H9 (cell line): ENCODE results near the gene CCDC86. TPM values are rescaled to one million over a fixed set of nuclear protein-coding genes. Genes with fewer than 3 reads are reported as not detected.

Experiments used
- DNase-seq: peaks from one replicate; pipeline ENCODE4 v3.0.0-alpha.2; 2017
- H2AFZ ChIP-seq: one replicate; pipeline ENCODE4 v1.6.1; 2013; ENCODE audit warnings: mild to moderate bottlenecking, low read length, control low read depth, moderate library complexity
- H2AK5ac ChIP-seq: 2 replicates; pipeline ENCODE4 v1.6.1; 2013; ENCODE audit warnings: low read length, control low read depth, mixed read lengths; ENCODE audit not compliant: insufficient read length
- H2BK120ac ChIP-seq: one replicate; pipeline ENCODE4 v1.6.1; 2013; ENCODE audit warnings: low read depth, mild to moderate bottlenecking, low read length, control low read depth, inconsistent platforms; ENCODE audit not compliant: poor library complexity, severe bottlenecking
- H2BK12ac ChIP-seq: 2 replicates; pipeline ENCODE4 v1.6.1; 2013; ENCODE audit warnings: low read length, control low read depth, mixed read lengths, low read depth; ENCODE audit not compliant: insufficient read length
- H2BK15ac ChIP-seq: 2 replicates; pipeline ENCODE4 v1.6.1; 2013; ENCODE audit warnings: low read depth, low read length, control low read depth
- H2BK20ac ChIP-seq: one replicate; pipeline ENCODE4 v1.6.1; 2013; ENCODE audit warnings: low read depth, mild to moderate bottlenecking, low read length, control low read depth, inconsistent platforms; ENCODE audit not compliant: poor library complexity, severe bottlenecking
- H2BK5ac ChIP-seq: 2 replicates; pipeline ENCODE4 v1.6.1; 2013; ENCODE audit warnings: low read length, control low read depth, mixed read lengths; ENCODE audit not compliant: insufficient read length
- H3K14ac ChIP-seq: 2 replicates; pipeline ENCODE4 v1.6.1; 2013; ENCODE audit warnings: low read length, control low read depth; ENCODE audit not compliant: insufficient read depth
- H3K18ac ChIP-seq: 2 replicates; pipeline ENCODE4 v1.6.1; 2013; ENCODE audit warnings: low read depth, mild to moderate bottlenecking, mixed read lengths, low read length, control low read depth; ENCODE audit not compliant: insufficient read length
- H3K23ac ChIP-seq: 2 replicates; pipeline ENCODE4 v1.6.1; 2013; ENCODE audit warnings: low read length, control low read depth, mixed read lengths, low read depth; ENCODE audit not compliant: insufficient read length
- H3K23me2 ChIP-seq: 2 replicates; pipeline ENCODE4 v1.6.1; 2013; ENCODE audit warnings: low read depth, mild to moderate bottlenecking, mixed read lengths, low read length, control low read depth; ENCODE audit not compliant: insufficient read length, poor library complexity, severe bottlenecking
- H3K27ac ChIP-seq: 2 replicates; pipeline ENCODE4 v1.5.1; 2013; ENCODE audit warnings: low read length, control low read depth, mixed read lengths, low read depth; ENCODE audit not compliant: insufficient read length
- H3K27me3 ChIP-seq: 2 replicates; pipeline ENCODE4 v1.6.1; 2013; ENCODE audit warnings: low read length, control low read depth, inconsistent platforms; ENCODE audit not compliant: insufficient read depth
- H3K4ac ChIP-seq: 2 replicates; pipeline ENCODE4 v1.6.1; 2013; ENCODE audit warnings: low read depth, mild to moderate bottlenecking, control low read depth, inconsistent platforms, low read length, moderate library complexity
- H3K4me1 ChIP-seq: 2 replicates; pipeline ENCODE4 v1.6.1; 2013; ENCODE audit warnings: low read length, control low read depth, inconsistent platforms; ENCODE audit not compliant: insufficient read depth
- H3K4me2 ChIP-seq: 2 replicates; pipeline ENCODE4 v1.6.1; 2013; ENCODE audit warnings: low read length, control low read depth, mixed read lengths; ENCODE audit not compliant: insufficient read length, insufficient read depth
- H3K56ac ChIP-seq: 2 replicates; pipeline ENCODE4 v1.6.1; 2013; ENCODE audit warnings: low read depth, mild to moderate bottlenecking, mixed read lengths, low read length, control low read depth; ENCODE audit not compliant: insufficient read length
- H3K79me1 ChIP-seq: 2 replicates; pipeline ENCODE4 v1.6.1; 2013; ENCODE audit warnings: low read depth, mild to moderate bottlenecking, moderate library complexity, low read length, control low read depth, inconsistent platforms; ENCODE audit not compliant: insufficient read depth, poor library complexity, severe bottlenecking
- H3K79me2 ChIP-seq: 2 replicates; pipeline ENCODE4 v1.6.1; 2013; ENCODE audit warnings: low read length, control low read depth, inconsistent platforms; ENCODE audit not compliant: insufficient read depth
- H3K9ac ChIP-seq: 2 replicates; pipeline ENCODE4 v1.6.1; 2013; ENCODE audit warnings: low read length, control low read depth, mixed read lengths; ENCODE audit not compliant: insufficient read length; ENCODE audit errors: extremely low read depth
- H3K9me3 ChIP-seq: one replicate; pipeline ENCODE4 v1.6.1; 2013; ENCODE audit warnings: low read depth, low read length, inconsistent platforms; ENCODE audit not compliant: control insufficient read depth
- H3T11ph ChIP-seq: one replicate; pipeline ENCODE4 v1.6.1; 2013; ENCODE audit warnings: mild to moderate bottlenecking, low read length, control low read depth, inconsistent platforms
- H4K20me1 ChIP-seq: one replicate; pipeline ENCODE4 v1.6.1; 2013; ENCODE audit not compliant: control insufficient read depth, insufficient read length, insufficient read depth
- H4K5ac ChIP-seq: 2 replicates; pipeline ENCODE4 v1.6.1; 2013; ENCODE audit warnings: low read depth, mild to moderate bottlenecking, mixed read lengths, low read length, control low read depth; ENCODE audit not compliant: insufficient read length
- H4K8ac ChIP-seq: replicated peaks from 2 replicates; pipeline ENCODE4 v1.6.1; 2013; ENCODE audit warnings: low read length, control low read depth, mixed read lengths, low read depth; ENCODE audit not compliant: insufficient read length
- H4K91ac ChIP-seq: 2 replicates; pipeline ENCODE4 v1.6.1; 2013; ENCODE audit warnings: low read depth, mild to moderate bottlenecking, moderate library complexity, mixed read lengths, low read length, control low read depth; ENCODE audit not compliant: insufficient read length
- H3K27ac Mint-ChIP-seq, 3 experiments: 2 replicates in 2 of 3; 3 replicates in 1 of 3; pipeline ENCODE4 v1.8.0; 2020 to 2021; ENCODE audit warnings: mixed read lengths in 3 of 3, mild to moderate bottlenecking in 1 of 3, moderate library complexity in 1 of 3
- H3K27me3 Mint-ChIP-seq: 2 replicates; pipeline ENCODE4 v1.8.0; 2021; ENCODE audit warnings: low read depth, mild to moderate bottlenecking, moderate library complexity, mixed read lengths
- H3K36me3 Mint-ChIP-seq, 3 experiments: 2 replicates in 2 of 3; 3 replicates in 1 of 3; pipeline ENCODE4 v1.8.0; 2020 to 2021; ENCODE audit warnings: low read depth in 3 of 3, mixed read lengths in 3 of 3; ENCODE audit not compliant: insufficient read depth in 1 of 3
- H3K4me1 Mint-ChIP-seq, 2 experiments: 2 replicates each; pipeline ENCODE4 v1.8.0; 2020; ENCODE audit warnings: mixed read lengths in 2 of 2
- H3K4me3 Mint-ChIP-seq, 2 experiments: 2 replicates in 1 of 2; 3 replicates in 1 of 2; pipeline ENCODE4 v1.8.0; 2020 to 2021; ENCODE audit warnings: mild to moderate bottlenecking in 2 of 2, mixed read lengths in 2 of 2, moderate library complexity in 1 of 2
- H3K9me3 Mint-ChIP-seq, 2 experiments: 2 replicates in 1 of 2; 3 replicates in 1 of 2; pipeline ENCODE4 v1.8.0; 2020; ENCODE audit warnings: mild to moderate bottlenecking in 2 of 2, mixed read lengths in 2 of 2, moderate library complexity in 1 of 2
- WGBS: extraction: QIAGEN DNeasy Blood & Tissue Kit; methylation state at CpG from one replicate; pipeline ENCODE4 v1.1.7; 2013; ENCODE audit warnings: missing lambda C conversion rate, low lambda C conversion rate, mixed read lengths; ENCODE audit not compliant: insufficient read length; ENCODE audit errors: extremely low coverage; 5-methylcytosine and 5-hydroxymethylcytosine counted together
- total RNA-seq: library from RNA; stranded (reverse); gene quantifications from 2 replicates; pipeline ENCODE4 v1.2.1, GENCODE V29; 2021
- TF ChIP-seq, protein P1 (sequence below): fragments of 200-600 bp; sonication (generic); conservative IDR thresholded peaks from 3 replicates; pipeline ENCODE4 v1.8.0; 2021; ENCODE audit warnings: antibody characterized with exemption, mild to moderate bottlenecking

Gene CCDC86
- total RNA-seq, 1 experiment from 2014 or later, result 82.3 TPM

DNA sequence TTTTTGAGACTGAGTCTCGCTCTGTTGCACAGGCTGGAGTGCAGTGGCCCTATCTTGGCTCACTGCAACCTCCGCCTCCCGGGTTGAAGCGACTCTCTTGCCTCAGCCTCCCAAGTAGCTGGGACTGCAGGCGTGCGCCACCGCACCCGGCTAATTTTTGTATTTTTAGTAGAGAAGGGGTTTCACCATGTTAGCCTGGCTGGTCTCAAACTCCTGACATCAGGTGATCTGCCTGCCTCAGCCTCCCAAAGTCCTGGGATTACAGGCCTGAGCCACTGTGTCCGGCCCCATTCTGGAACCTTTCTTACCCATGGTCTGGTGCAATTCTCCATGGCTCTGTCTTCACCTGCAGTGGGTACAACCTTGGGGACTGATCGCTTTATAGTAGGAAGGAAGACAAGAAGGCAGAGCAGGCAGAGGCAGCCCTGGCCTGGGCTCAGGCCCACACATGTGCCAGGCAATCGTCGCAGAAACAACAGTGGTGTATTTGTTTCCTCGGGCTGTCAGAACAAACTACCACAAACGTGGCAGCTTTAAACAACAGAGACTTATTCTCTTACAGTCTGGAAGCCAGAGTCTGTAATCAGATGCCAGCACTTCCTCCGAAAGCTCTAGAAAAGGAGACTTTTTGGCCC, 17.8 kb downstream of the CCDC86 start:
- Mint-ChIP-seq H3K9me3 (no peaks in the 10 kb centered on the region), H3K27ac (no peak overlapping the region), H3K36me3 (no peaks in the 10 kb centered on the region; a peak in 1 of 7 replicates)

More for the DNA sequence above, 17.8 kb downstream of the CCDC86 start:
- Histone ChIP-seq H4K20me1 (no peaks in the 10 kb centered on the region), H2AFZ (no peak overlapping the region), H3K23me2 (no peaks in the 10 kb centered on the region), H3K4me2 (no peak overlapping the region), H2BK15ac (no peak overlapping the region), H3K4me1 (no peaks in the 10 kb centered on the region; the same call in 1 of the 2 replicates), H2BK5ac (no peak overlapping the region), H3K14ac (no peak overlapping the region), H3T11ph (no peak overlapping the region), H3K79me2 (no peaks in the 10 kb centered on the region), H3K79me1 (no peaks in the 10 kb centered on the region), H3K9ac (no peak overlapping the region), H3K18ac (no peak overlapping the region), H2BK120ac (no peak overlapping the region), H4K5ac (no peak overlapping the region), H3K9me3 (no peaks in the 10 kb centered on the region), H3K27me3 (no peaks in the 10 kb centered on the region), H4K8ac (no peak overlapping the region), H3K4ac (no peak overlapping the region), H3K27ac (no peak overlapping the region), H3K23ac (no peak overlapping the region), H3K56ac (no peak overlapping the region), H2AK5ac (no peak overlapping the region), H4K91ac (no peak overlapping the region), H2BK20ac (no peak overlapping the region), H2BK12ac (no peak overlapping the region)
- TF ChIP-seq, protein P1, sequence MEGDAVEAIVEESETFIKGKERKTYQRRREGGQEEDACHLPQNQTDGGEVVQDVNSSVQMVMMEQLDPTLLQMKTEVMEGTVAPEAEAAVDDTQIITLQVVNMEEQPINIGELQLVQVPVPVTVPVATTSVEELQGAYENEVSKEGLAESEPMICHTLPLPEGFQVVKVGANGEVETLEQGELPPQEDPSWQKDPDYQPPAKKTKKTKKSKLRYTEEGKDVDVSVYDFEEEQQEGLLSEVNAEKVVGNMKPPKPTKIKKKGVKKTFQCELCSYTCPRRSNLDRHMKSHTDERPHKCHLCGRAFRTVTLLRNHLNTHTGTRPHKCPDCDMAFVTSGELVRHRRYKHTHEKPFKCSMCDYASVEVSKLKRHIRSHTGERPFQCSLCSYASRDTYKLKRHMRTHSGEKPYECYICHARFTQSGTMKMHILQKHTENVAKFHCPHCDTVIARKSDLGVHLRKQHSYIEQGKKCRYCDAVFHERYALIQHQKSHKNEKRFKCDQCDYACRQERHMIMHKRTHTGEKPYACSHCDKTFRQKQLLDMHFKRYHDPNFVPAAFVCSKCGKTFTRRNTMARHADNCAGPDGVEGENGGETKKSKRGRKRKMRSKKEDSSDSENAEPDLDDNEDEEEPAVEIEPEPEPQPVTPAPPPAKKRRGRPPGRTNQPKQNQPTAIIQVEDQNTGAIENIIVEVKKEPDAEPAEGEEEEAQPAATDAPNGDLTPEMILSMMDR, result no peak
- WGBS, result no CpG with 5 or more reads among the region's 15 CpGs
- H3K4me3 Mint-ChIP-seq, result no peak overlapping the region
- H3K27me3 Mint-ChIP-seq, result peaks cover 4% of the 10 kb centered on the region
- no peaks in the 10 kb centered on the region for H3K4me1 Mint-ChIP-seq
- DNase-seq, result no peak
